IPS-15b (cell line): ENCODE results near the gene CUX1.
"Not testable (repeated sequence)": the region's sequence is repeated elsewhere in the genome, so short reads cannot be mapped to it uniquely, and the experiment has no call there.

Source experiments
- H3K27me3 ChIP-seq: one replicate; pipeline ENCODE4 v1.6.1; 2013; ENCODE audit warnings: low read length; ENCODE audit not compliant: control insufficient read depth, insufficient read depth
- H3K36me3 ChIP-seq: one replicate; pipeline ENCODE4 v1.6.1; 2013; ENCODE audit warnings: low read length; ENCODE audit not compliant: control insufficient read depth, insufficient read depth
- H3K4me1 ChIP-seq: one replicate; pipeline ENCODE4 v1.6.1; 2013; ENCODE audit warnings: mild to moderate bottlenecking, low read length; ENCODE audit not compliant: control insufficient read depth, insufficient read depth
- H3K4me3 ChIP-seq: one replicate; pipeline ENCODE4 v1.5.1; 2013; ENCODE audit warnings: low read depth, low read length
- H3K9ac ChIP-seq: one replicate; pipeline ENCODE4 v1.6.1; 2013; ENCODE audit warnings: low read depth, mild to moderate bottlenecking, low read length
- H3K9me3 ChIP-seq: one replicate; pipeline ENCODE4 v1.6.1; 2013; ENCODE audit warnings: mild to moderate bottlenecking, low read length; ENCODE audit not compliant: control insufficient read depth, insufficient read depth

CUX1 gene

GRCh38 chr7:101913247-101913721 is 95.9 kb downstream of the CUX1 start:
- Histone ChIP-seq H3K9ac (no peak overlapping the region), H3K4me3 (no peak overlapping the region), H3K27me3 (no peaks in the 10 kb centered on the region), H3K4me1 (peaks cover 7% of the 10 kb centered on the region), H3K36me3 (peaks cover 11% of the 10 kb centered on the region), H3K9me3 (no peaks in the 10 kb centered on the region)

DNA sequence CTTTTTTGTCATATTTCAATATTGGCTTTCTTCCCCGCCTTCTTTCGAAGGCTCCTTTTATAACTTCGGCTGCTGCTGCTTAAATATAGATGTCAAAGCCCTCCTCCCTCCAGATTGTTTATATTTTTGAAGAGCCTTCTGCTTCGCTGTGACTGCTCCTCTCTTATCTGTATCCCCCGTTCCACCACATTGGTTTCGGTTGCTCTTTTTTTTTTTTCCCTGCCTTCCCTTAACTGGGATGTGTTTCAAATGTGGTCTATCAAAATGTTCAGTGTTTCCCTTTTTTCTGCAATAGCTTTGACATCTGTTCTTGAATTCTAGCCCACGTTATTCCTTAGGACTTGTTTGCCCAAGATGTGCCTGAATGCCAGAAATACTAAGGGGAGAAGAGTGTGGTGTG is 96.4 kb downstream of the CUX1 start:
- Histone ChIP-seq H3K36me3 (peaks cover 11% of the 10 kb centered on the region), H3K9ac (no peak overlapping the region), H3K4me1 (peaks cover 7% of the 10 kb centered on the region), H3K9me3 (no peaks in the 10 kb centered on the region), H3K27me3 (no peaks in the 10 kb centered on the region), H3K4me3 (no peak overlapping the region)

- peak overlapping the region; percentile 24 for H3K9ac ChIP-seq
- no peak overlapping the region for H3K4me3 ChIP-seq
- H3K4me1 ChIP-seq: peaks cover 7% of the 10 kb centered on the region
- H3K9me3 ChIP-seq: no peaks in the 10 kb centered on the region
- H3K36me3 ChIP-seq: peaks cover 14% of the 10 kb centered on the region
- H3K27me3 ChIP-seq: no peaks in the 10 kb centered on the region
These were observed 97.6 kb downstream of the CUX1 start for GRCh38 chr7:101915000-101915399.

- H3K9me3 ChIP-seq: no peaks in the 10 kb centered on the region
These were observed 98.8 kb downstream of the CUX1 start for GRCh38 chr7:101916041-101916800.

DNA sequence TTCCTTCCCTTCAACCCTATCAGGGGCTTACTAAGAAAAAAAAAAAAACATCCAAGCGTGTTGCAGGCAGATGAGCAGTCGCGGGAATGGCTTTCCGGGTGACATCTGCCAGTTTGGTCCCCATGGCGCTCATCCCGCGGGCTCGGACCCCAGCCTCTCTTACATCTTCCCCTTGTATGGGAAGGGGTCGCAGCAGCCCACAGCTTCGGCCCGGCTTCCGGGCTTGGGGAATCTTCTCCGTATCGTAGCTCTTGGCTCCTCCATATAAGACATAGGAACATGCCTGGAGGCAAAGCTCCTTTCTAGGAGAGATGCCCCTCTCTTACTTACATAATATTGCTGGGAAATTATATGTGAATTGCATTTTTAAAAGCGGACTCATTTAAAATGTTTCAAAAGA is 99.5 kb downstream of the CUX1 start:
- no peak overlapping the region for H3K4me3 ChIP-seq
- H3K4me1 ChIP-seq: peaks cover 7% of the 10 kb centered on the region
- H3K36me3 ChIP-seq: peaks cover 14% of the 10 kb centered on the region
- H3K9ac ChIP-seq: no peak overlapping the region
- H3K27me3 ChIP-seq: no peaks in the 10 kb centered on the region
- no peaks in the 10 kb centered on the region for H3K9me3 ChIP-seq

More at GRCh38 chr7:101916041-101916800, 98.8 kb downstream of the CUX1 start:
- Histone ChIP-seq H3K36me3 (peaks cover 14% of the 10 kb centered on the region), H3K4me1 (peaks cover 7% of the 10 kb centered on the region), H3K9ac (no peak overlapping the region), H3K4me3 (no peak overlapping the region), H3K27me3 (no peaks in the 10 kb centered on the region)

DNA sequence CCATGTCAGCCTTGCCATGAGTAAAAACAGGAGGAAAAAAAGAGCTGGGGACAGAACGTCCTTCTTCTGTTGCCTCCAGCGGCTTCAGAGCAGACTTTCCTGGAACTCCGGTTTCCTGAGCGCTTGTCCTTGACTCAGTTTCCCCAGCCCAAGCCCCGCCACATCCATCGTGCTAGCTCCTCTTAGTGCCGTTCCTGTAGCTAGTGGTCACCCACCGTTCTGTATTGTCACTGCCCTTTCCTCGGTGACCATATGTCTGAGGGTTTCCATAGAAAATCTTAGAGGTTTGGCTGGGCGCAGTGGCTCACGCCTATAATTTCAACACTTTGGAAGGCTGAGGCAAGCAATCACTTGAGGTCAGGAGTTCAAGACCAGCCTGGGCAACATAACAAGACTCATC is 100.1 kb downstream of the CUX1 start:
- Histone ChIP-seq H3K9ac (no peak overlapping the region), H3K36me3 (peaks cover 14% of the 10 kb centered on the region)

GRCh38 chr7:101918426-101918825 is 101.0 kb downstream of the CUX1 start:
- no peaks in the 10 kb centered on the region for H3K27me3 ChIP-seq
- no peak overlapping the region for H3K9ac ChIP-seq
- no peaks in the 10 kb centered on the region for H3K9me3 ChIP-seq
- H3K4me1 ChIP-seq: no peaks in the 10 kb centered on the region
- no peak overlapping the region for H3K4me3 ChIP-seq
- peaks cover 14% of the 10 kb centered on the region for H3K36me3 ChIP-seq

More for the DNA sequence above, 100.1 kb downstream of the CUX1 start:
- Histone ChIP-seq H3K9me3 (no peaks in the 10 kb centered on the region), H3K4me1 (peaks cover 3% of the 10 kb centered on the region), H3K4me3 (no peak overlapping the region), H3K27me3 (no peaks in the 10 kb centered on the region)

DNA sequence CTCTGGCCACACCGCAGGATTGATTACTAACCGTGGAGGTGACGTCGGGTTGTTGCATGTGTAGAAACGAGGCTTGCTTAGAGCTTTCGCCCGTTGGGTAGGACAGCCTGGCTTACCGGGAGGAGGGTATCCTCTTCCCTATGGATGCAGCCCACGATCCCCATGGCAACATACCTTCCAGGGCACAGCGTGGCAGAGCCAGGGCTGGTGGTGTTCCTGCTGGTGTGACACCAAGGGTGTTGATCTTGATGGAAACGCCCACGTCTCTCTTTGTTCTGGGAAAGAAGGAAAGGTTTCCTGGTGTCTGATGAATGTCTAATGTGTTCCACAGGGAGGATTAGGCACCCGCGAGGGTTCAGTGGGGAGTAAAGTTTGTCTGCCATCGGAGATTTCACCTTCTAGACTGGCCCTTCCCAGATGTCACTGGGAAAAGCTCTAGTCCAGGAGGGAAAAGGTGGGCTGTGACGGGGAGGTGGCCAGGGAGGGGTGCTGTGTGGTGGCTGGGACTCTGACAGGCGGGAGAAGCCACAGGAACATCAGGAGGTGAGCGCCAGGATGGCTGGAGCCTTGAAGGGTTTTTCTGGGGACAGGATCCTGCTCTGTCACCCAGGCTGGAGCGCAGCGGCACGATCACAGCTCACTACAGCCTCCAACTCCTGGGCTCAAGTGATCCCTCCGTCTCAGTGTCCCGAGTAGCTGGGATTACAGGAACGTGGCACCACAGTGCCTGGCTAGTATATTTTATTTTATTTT is 102.1 kb downstream of the CUX1 start:
- Histone ChIP-seq H3K4me3 (no peak overlapping the region), H3K27me3 (no peaks in the 10 kb centered on the region), H3K36me3 (peaks cover 14% of the 10 kb centered on the region), H3K4me1 (no peaks in the 10 kb centered on the region), H3K9me3 (no peaks in the 10 kb centered on the region), H3K9ac (no peak overlapping the region)

DNA sequence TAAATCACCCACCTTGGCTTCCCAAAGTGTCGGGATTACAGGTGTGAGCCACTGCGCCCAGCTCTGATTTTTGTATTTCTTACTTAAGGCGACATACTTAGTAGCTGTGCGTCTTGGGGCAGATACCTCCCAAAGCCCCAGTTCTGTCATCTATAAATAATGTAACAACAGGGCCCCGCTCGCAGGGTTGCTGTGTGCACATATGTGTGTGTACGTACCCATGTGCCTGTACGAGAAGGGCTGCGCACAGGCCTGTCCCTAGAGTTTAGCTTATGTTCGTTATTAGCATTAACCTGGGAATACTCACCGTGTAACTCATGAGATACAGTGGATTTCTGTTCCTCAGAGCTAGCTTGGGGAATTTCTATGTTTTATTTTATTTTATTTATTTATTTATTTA is 103.6 kb downstream of the CUX1 start:
- H3K9me3 ChIP-seq: no peaks in the 10 kb centered on the region
- H3K4me1 ChIP-seq: no peaks in the 10 kb centered on the region
- no peak overlapping the region for H3K9ac ChIP-seq
- H3K36me3 ChIP-seq: peaks cover 14% of the 10 kb centered on the region
- H3K27me3 ChIP-seq: no peaks in the 10 kb centered on the region
- no peak overlapping the region for H3K4me3 ChIP-seq

- H3K4me3 ChIP-seq, H3K4me1 ChIP-seq, H3K36me3 ChIP-seq, H3K9ac ChIP-seq, H3K27me3 ChIP-seq, H3K9me3 ChIP-seq: not testable (repeated sequence)
These were observed 104.4 kb downstream of the CUX1 start for GRCh38 chr7:101921546-101922489.
